ENCODE results near the gene SHB. TPM values are rescaled to one million over a fixed set of nuclear protein-coding genes. Genes with fewer than 3 reads are reported as not detected.

Gene SHB
- total and polyA plus RNA-seq, 2 of the 13 experiments (the other 11 are each of a cell fraction or from before 2014, with no cell fraction given): 19.4 to 20.7 TPM

- TF ChIP-seq HOXA9 (CRISPR knock-in tag; IDR thresholded peaks at IDR 0.05; ENCODE audit: borderline replicate concordance) (no peak), RFXAP (CRISPR knock-in tag; IDR thresholded peaks at IDR 0.05; ENCODE audit: borderline replicate concordance) (peak; percentile 67; the same call in 1 of the 2 replicates), TRIM24 (CRISPR knock-in tag; IDR thresholded peaks at IDR 0.05) (peak; percentile 65; the same call in 1 of the 2 replicates), PRDM4 (CRISPR knock-in tag; IDR thresholded peaks at IDR 0.05; ENCODE audit: borderline replicate concordance) (no peak), ZNF629 (CRISPR knock-in tag; conservative IDR thresholded peaks at IDR 0.05) (peak; percentile 65), ZFP36 (IDR thresholded peaks at IDR 0.05; ENCODE audit: borderline replicate concordance, low read depth, low read length, partially characterized antibody) (no peak), FOXM1 (CRISPR knock-in tag; IDR thresholded peaks at IDR 0.05) (no peak), CTCF (CRISPR knock-in tag; IDR thresholded peaks at IDR 0.05) (peak; percentile 37; the same call in 1 of the 2 replicates), ZSCAN29 (CRISPR knock-in tag; conservative IDR thresholded peaks at IDR 0.05) (no peak), KDM1A (CRISPR knock-in tag; IDR thresholded peaks at IDR 0.05) (peak; percentile 15; the same call in 1 of the 2 replicates), THAP9 (CRISPR knock-in tag; IDR thresholded peaks at IDR 0.05; ENCODE audit: borderline replicate concordance) (peak; percentile 65; the same call in 1 of the 2 replicates), ZBED4 (CRISPR knock-in tag; IDR thresholded peaks at IDR 0.05; ENCODE audit: borderline replicate concordance) (no peak), STAG1 (CRISPR knock-in tag; IDR thresholded peaks at IDR 0.05) (peak; percentile 39; the same call in 1 of the 2 replicates)
- TF ChIP-seq, protein P1, sequence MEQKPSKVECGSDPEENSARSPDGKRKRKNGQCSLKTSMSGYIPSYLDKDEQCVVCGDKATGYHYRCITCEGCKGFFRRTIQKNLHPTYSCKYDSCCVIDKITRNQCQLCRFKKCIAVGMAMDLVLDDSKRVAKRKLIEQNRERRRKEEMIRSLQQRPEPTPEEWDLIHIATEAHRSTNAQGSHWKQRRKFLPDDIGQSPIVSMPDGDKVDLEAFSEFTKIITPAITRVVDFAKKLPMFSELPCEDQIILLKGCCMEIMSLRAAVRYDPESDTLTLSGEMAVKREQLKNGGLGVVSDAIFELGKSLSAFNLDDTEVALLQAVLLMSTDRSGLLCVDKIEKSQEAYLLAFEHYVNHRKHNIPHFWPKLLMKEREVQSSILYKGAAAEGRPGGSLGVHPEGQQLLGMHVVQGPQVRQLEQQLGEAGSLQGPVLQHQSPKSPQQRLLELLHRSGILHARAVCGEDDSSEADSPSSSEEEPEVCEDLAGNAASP (CRISPR knock-in tag; IDR thresholded peaks at IDR 0.05; ENCODE audit: borderline replicate concordance): peak; percentile 76; the same call in 1 of the 2 replicates
These were observed 60.6 kb downstream of the SHB start (continued) for GRCh38 chr9:38008168-38009034.

All from HepG2 (cell line).